ENCODE measurements around the gene FCHSD1. TPM values are rescaled to one million over a fixed set of nuclear protein-coding genes. Genes with fewer than 3 reads are reported as not detected.

Gene FCHSD1
- total RNA-seq, 2 donors from 2014 or later = 34.8 to 40.9 TPM

- Histone ChIP-seq H3K36me3 (replicated peaks in 1 of 2; ENCODE audit: insufficient read depth in 1 of 2, low read depth in 2 of 2) (no peaks in the 10 kb centered on the region), H3K27me3 (no peaks in the 10 kb centered on the region), H3K9me3 (no peaks in the 10 kb centered on the region), H3K4me3 (no peak overlapping the region), H3K27ac (no peak overlapping the region), H3K4me1 (no peaks in the 10 kb centered on the region)
- no peak for DNase-seq
- intact Hi-C loops (cut with DNase I) = no loop called here
- 76 to 90% methylated on average over 1 of the region's 1 CpG for WGBS, 2 donors
- no peak for TF ChIP-seq POLR2A (IDR thresholded peaks at IDR 0.05)
- TF ChIP-seq, protein P1, sequence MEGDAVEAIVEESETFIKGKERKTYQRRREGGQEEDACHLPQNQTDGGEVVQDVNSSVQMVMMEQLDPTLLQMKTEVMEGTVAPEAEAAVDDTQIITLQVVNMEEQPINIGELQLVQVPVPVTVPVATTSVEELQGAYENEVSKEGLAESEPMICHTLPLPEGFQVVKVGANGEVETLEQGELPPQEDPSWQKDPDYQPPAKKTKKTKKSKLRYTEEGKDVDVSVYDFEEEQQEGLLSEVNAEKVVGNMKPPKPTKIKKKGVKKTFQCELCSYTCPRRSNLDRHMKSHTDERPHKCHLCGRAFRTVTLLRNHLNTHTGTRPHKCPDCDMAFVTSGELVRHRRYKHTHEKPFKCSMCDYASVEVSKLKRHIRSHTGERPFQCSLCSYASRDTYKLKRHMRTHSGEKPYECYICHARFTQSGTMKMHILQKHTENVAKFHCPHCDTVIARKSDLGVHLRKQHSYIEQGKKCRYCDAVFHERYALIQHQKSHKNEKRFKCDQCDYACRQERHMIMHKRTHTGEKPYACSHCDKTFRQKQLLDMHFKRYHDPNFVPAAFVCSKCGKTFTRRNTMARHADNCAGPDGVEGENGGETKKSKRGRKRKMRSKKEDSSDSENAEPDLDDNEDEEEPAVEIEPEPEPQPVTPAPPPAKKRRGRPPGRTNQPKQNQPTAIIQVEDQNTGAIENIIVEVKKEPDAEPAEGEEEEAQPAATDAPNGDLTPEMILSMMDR (IDR thresholded peaks at IDR 0.05) = no peak
- ATAC-seq = no peak
Observed at GRCh38 chr5:141657404-141657803, 6.2 kb upstream of the FCHSD1 start.

- Histone ChIP-seq H3K9me3 (no peaks in the 10 kb centered on the region), H3K4me3 (no peak overlapping the region), H3K4me1 (peaks cover 6% of the 10 kb centered on the region), H3K27ac (no peak overlapping the region), H3K36me3 (replicated peaks in 1 of 2; ENCODE audit: insufficient read depth in 1 of 2, low read depth in 2 of 2) (no peaks in the 10 kb centered on the region), H3K27me3 (no peaks in the 10 kb centered on the region)
- ATAC-seq (no peak), DNase-seq (no peak)
- 74 to 93% methylated on average over 7 to 9 of the region's 9 CpGs for WGBS, 2 donors
- TF ChIP-seq, protein P1 (IDR thresholded peaks at IDR 0.05) = no peak
- no peak for TF ChIP-seq POLR2A (IDR thresholded peaks at IDR 0.05)
- intact Hi-C loops (cut with DNase I) = no loop called here
Observed at GRCh38 chr5:141656396-141656795, 5.2 kb upstream of the FCHSD1 start.

GRCh38 chr5:141655020-141655419 is 3.8 kb upstream of the FCHSD1 start:
- Histone ChIP-seq H3K4me1 (peaks cover 17% of the 10 kb centered on the region), H3K4me3 (no peak overlapping the region), H3K36me3 (replicated peaks in 1 of 2; ENCODE audit: insufficient read depth in 1 of 2, low read depth in 2 of 2) (no peaks in the 10 kb centered on the region), H3K27me3 (no peaks in the 10 kb centered on the region), H3K9me3 (no peaks in the 10 kb centered on the region), H3K27ac (no peak overlapping the region)
- WGBS, 2 donors = 75% methylated on average over 7 of the region's 7 CpGs
- intact Hi-C loops (cut with DNase I) = no loop called here
- TF ChIP-seq, protein P1 (IDR thresholded peaks at IDR 0.05) = no peak
- ATAC-seq (no peak), DNase-seq (no peak)

GRCh38 chr5:141654298-141654697 is 3.1 kb upstream of the FCHSD1 start:
- Histone ChIP-seq H3K4me3 (no peak overlapping the region), H3K27me3 (no peaks in the 10 kb centered on the region), H3K27ac (no peak overlapping the region), H3K9me3 (no peaks in the 10 kb centered on the region), H3K4me1 (peaks cover 18% of the 10 kb centered on the region), H3K36me3 (replicated peaks in 1 of 2; ENCODE audit: insufficient read depth in 1 of 2, low read depth in 2 of 2) (no peaks in the 10 kb centered on the region)
- intact Hi-C loops (cut with DNase I) = no loop called here
- DNase-seq = no peak
- WGBS, 2 donors = 56 to 62% methylated on average over 1 to 2 of the region's 2 CpGs
- ATAC-seq = no peak
- no peak for TF ChIP-seq POLR2A (IDR thresholded peaks at IDR 0.05)
- TF ChIP-seq, protein P1 (IDR thresholded peaks at IDR 0.05) = no peak

GRCh38 chr5:141651728-141652105 is 499 bp upstream of the FCHSD1 start:
- ATAC-seq = peak; percentile 22
- peak overlapping the region in 2 of 4 donors; percentile 41 to 47 for H3K27ac ChIP-seq
- intact Hi-C loops (cut with DNase I) = no loop called here

More at GRCh38 chr5:141651728-141652105, 499 bp upstream of the FCHSD1 start:
- H3K9me3 ChIP-seq = no peaks in the 10 kb centered on the region
- TF ChIP-seq, protein P1 (IDR thresholded peaks at IDR 0.05) = no peak
- H3K27me3 ChIP-seq = no peaks in the 10 kb centered on the region
- H3K4me3 ChIP-seq = peak overlapping the region in 1 of 2 donors; percentile 43
- no peaks in the 10 kb centered on the region for H3K36me3 ChIP-seq (replicated peaks in 1 of 2; ENCODE audit: insufficient read depth in 1 of 2, low read depth in 2 of 2)
- WGBS, 2 donors = 53 to 69% methylated on average over 9 of the region's 9 CpGs
- peak in 1 of 4 donors; percentile 34 for DNase-seq
- peaks cover 18% of the 10 kb centered on the region for H3K4me1 ChIP-seq
